Stimulated activated CD4-positive, alpha-beta T cell treated with anti-CD3 and anti-CD28 coated beads, TNF-alpha, amount 100 ng/mL, for 1 hour (primary cell): ENCODE measurements around the gene ATN1.

Experiments
- DNase-seq, 3 donors: peaks; one replicate each; pipeline ENCODE4 v3.0.0-alpha.2; 2020; ENCODE audit warnings: low read depth in 3 of 3, low spot score in 1 of 3

ATN1 gene

GRCh38 chr12:6925540-6926279, 2.0 kb upstream of the ATN1 start:
- no peak for DNase-seq

DNA sequence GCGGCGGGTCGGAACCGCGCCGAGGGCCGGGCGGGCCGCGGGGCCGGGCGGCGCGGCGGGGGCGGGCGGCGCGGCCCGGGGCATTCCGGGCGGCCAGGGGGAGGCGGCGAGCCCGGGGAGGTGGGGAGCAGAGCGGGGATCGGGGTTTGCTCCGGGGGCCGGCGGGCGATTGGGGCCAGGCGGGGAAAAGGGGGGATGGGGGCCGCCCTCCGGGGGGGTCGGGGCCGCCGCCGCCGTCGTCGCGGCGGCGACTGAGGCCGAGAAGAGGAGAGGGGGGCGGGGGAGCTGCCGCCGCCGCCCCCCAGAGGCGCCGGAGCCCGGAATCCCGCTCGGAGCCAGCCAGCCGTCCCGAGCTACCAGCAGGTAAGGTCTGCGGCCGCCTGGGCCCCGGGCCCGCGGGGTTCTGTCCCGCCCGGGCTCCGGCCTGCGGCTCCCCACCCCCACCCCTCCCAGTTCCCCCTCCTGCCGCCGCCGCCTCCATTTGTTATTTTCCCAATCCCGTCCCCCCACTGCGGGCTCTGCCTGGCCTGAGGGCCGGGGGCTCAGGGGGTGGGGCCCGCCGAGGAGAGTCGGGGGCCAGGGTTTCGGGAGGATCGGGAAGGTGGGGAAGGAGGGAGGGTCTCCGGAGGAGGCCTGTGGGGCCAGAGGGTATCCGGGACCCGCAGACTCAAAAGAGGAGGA, 403 bp downstream of the ATN1 start:
- DNase-seq, result no peak

DNA sequence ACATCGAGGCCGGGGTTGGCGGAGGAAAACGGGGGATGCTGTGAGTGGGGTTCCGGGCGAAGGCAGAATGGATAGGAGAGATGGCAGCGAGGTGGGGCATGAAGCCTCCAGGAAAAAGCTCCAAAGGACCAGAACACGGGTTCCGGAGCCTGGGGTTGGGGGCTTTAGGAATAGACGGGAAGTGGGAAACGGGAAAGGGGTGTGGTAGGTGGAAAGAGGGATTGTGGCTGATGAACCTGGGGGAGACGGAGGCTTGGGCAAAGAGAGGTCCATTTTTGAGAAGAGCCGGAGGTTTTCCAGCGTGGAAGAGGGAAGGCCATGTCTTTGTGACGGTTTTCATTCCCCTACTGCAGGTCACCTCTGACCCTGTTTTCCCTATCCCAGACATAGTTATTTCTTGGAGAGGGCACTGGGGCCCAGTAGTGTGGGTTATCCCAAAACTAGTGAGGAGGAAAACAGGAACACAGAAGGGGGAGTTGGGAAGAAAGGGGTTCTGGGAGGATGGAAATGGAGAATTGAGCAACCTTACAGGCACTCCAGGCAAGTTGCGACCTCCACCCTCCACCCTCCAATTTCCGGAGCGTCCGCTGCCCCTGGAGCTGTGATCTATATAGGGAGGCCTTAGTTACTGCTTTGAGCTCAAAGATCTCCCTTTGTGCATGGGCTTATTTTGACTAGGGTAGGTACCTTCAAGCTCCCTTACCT, 1.1 kb downstream of the ATN1 start:
- no peak for DNase-seq

DNA sequence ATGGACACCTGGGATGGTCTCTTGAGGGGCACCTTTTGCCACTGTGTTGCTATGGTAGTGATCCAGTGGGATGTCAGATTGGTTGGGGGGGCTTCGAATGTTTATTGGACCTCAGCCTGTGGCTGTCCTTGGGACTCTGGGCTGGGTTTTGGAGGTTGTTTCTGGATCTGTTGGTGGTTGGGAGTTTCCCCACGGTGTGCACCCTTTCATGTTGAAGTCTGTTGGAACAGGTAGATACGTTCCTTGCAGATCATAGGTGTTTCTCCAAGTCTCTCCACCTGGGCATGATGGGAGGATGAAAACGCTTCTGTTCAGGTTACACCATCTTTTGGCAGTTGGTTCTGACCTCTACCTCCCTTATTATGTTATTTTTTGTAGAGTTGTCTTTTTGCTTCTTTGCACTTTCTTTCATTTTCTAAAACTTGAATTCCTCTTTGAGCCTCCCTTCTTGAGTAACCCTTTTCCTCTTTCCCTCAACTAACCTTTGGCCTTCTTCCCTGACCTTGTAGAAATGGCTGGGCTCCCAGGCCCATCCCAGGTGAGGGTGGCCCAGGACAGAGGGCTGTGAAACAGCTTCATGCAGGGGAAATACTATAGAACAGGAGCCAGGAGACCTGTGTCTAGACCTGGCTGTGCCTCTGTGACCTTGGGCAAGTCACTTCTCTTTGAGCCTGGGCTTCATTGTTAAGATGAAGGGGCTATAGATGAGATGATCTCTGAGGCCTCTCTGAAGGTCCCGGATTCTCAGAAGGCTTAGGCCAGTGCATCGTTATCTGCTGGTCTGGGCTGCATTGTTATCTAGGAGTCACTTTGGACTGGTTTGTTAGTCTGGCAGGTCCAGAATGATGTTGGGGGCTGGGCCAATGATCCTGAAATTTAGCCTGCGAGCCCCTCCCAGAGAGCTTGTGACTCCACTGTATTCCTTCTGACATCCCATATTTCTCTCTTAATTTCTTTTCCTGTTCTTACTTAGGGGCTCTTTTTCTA, 2.0 kb downstream of the ATN1 start:
- DNase-seq, result no peak

DNA sequence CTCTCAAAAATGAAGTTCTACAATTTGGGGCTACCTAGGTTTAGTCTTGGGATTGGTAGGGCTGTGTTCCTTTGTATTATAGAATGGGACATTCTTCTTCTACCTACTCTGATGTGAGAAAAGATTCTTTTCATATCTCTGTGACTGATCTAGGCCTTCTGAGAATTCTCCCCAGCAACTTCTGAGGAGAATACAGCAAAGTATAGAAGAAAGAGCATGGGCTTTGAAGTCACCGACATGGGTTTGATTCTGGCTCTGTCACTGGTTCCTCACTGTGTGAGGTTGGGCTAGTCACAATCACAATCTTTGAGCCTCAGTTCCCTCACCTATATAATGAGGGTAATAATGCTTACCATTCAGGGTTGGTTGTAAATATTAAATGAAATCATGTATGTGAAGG, 5.0 kb downstream of the ATN1 start:
- no peak for DNase-seq

DNA sequence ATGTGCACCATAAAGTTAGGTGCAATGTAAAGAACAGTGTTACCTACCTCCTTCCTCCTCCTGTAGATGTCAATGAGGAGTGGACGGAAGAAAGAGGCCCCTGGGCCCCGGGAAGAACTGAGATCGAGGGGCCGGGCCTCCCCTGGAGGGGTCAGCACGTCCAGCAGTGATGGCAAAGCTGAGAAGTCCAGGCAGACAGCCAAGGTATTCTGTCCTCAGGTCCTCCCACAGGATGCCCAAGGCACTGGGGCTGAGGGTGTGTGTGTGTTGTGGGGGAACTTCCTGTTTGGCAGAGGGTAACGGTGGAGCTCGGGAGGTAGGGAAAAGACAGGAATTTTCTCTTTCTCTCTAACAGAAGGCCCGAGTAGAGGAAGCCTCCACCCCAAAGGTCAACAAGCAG, 6.4 kb downstream of the ATN1 start:
- no peak for DNase-seq

DNA sequence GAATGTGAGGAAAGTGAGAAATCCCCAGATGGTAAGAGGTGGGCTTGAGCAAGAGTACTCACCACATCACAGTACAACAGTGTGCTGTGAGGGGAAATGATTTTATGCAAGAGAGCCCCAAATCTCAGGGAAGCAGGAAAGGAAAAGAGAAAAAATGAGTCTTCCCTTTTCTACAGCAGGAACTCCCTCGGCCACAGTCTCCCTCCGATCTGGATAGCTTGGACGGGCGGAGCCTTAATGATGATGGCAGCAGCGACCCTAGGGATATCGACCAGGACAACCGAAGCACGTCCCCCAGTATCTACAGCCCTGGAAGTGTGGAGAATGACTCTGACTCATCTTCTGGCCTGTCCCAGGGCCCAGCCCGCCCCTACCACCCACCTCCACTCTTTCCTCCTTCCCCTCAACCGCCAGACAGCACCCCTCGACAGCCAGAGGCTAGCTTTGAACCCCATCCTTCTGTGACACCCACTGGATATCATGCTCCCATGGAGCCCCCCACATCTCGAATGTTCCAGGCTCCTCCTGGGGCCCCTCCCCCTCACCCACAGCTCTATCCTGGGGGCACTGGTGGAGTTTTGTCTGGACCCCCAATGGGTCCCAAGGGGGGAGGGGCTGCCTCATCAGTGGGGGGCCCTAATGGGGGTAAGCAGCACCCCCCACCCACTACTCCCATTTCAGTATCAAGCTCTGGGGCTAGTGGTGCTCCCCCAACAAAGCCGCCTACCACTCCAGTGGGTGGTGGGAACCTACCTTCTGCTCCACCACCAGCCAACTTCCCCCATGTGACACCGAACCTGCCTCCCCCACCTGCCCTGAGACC, 7.8 kb downstream of the ATN1 start:
- no peak for DNase-seq

- DNase-seq, result no peak
Measured at GRCh38 chr12:6936194-6936635, 8.5 kb downstream of the ATN1 start.

GRCh38 chr12:6936636-6937480, 9.1 kb downstream of the ATN1 start:
- peak in 1 of 3 donors; percentile 52 for DNase-seq

DNA sequence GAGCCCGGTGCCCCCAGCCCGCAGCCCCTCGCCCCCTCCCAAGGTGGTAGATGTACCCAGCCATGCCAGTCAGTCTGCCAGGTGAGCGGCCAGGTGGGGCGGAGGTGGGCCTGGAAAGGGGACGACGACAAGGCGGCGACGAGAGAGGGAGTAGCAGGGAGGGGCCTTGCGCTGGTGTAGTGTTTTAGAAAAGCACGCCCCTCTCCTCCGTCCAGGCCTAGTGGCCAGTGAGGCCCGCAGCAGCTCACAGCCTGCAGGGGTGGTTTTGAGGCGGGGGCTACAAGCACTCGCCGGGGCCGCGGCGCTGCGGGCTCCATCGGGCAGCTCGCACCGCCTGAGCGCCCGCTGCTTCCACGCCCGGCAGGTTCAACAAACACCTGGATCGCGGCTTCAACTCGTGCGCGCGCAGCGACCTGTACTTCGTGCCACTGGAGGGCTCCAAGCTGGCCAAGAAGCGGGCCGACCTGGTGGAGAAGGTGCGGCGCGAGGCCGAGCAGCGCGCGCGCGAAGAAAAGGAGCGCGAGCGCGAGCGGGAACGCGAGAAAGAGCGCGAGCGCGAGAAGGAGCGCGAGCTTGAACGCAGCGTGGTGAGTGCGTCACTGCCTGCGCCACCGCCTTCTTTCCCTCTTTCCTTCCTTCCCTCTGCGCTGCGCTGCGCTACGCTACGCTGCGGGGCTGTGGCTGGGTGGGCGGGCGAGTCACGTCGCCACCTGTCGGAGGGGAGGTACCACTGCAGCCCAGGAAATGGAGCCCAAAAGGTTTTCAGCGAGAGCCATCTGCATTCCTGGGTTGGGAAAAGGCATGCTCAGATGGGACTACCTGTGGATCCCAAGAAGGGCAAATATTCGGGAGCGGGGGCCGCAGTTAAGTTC, 10.0 kb downstream of the ATN1 start:
- DNase-seq, result peak; percentile 82 to 90 (median 84)

- no peak for DNase-seq
Measured at GRCh38 chr12:6938353-6939190, 10.8 kb downstream of the ATN1 start.

DNA sequence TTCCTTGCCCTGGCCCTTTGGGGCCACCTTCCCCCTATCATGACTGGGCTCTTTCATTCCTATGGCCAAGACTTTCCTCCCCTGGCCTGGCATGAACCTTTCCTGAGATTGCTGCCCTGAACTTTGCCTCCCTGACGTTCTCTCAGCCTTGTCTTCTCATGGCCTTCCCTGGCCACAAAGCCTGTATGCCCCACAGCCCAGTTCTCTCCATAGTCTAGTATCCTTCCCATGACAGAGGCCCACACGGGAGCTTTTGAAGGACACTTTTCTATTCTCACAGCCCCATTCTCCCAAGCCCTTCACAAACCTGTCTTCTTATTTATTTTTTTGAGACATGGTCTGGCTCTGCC, 11.4 kb downstream of the ATN1 start:
- DNase-seq, result no peak

DNA sequence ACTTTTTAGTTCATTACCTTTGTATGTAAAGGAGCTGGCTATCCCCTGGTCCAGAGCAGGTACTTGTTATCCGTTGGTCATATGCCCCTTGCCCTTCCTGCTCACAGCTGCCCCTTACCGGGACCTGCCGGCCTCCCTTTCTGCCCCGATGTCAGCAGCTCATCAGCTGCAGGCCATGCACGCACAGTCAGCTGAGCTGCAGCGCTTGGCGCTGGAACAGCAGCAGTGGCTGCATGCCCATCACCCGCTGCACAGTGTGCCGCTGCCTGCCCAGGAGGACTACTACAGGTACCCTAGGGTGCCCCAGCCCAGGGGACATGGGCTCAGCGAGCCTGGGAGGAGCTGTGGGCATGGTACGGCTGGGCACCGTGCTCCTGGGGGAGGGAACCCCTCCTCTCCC, 13.5 kb downstream of the ATN1 start:
- DNase-seq, result no peak

GRCh38 chr12:6941782-6942181, 14.0 kb downstream of the ATN1 start:
- no peak for DNase-seq

DNA sequence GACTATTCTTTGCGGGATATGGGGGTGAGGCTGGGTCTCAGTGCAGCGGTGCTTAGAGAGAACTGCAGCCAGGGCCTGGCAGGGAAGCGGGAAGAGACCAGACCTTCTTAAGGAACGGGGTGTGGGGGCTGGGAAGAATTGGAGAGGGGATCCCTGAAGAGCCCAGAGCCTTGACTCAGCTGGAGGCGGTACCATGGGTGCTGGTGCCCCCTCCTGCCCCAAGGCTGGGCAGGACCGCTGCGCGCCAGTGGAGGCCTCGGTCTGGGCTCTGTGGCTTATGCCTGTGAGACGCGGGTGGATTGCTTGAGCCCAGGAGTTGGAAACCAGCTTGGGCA, 14.5 kb downstream of the ATN1 start:
- no peak for DNase-seq

- peak in 2 of 3 donors; percentile 57 to 72 for DNase-seq
Measured at GRCh38 chr12:6943389-6943721, 15.6 kb downstream of the ATN1 start.

DNA sequence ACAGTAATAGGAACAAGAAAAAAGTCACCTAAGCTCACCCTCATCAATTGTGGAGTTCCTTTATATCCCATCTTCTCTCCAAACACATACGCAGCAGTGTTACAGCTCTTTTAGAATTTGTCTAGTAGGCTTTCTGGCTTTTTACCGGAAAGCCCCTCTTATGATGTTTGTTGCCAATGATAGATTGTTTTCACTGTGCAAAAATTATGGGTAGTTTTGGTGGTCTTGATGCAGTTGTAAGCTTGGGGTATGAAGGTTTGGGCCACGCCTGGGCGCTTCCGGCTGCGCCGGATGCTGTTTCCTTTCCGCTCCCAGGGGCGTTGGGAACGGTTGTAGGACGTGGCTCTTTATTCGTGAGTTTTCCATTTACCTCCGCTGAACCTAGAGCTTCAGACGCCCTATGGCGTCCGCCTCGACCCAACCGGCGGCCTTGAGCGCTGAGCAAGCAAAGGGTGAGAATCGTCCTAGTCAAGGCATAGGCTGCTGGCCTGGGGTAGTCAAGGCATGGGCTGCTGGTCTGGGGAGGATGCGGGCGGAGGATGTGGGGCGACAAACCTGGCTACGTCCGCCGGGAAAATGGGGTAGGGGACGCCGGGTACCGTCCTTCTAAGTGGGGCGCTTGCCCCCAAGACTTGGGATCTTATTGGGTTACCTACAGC, 16.1 kb downstream of the ATN1 start, which contains the start of the genes C12orf57 and RNU7-1:
TSS of gene C12orf57 (plus strand) at position 301 of the 659 bp plus-strand sequence. CDS start at position 401, 100 bp downstream.
TSS of gene RNU7-1 (plus strand) at position 95 of the 659 bp plus-strand sequence.
- DNase-seq, result no peak
